Endothelial cell of umbilical vein (primary cell): ENCODE measurements around the gene PAX9.

Experiments used
- EZH2 ChIP-seq: IDR thresholded peaks from 2 replicates; pipeline ENCODE4 v1.6.1; 2012; ENCODE audit warnings: borderline replicate concordance, low read depth, mild to moderate bottlenecking, moderate library complexity, low read length, inconsistent platforms; ENCODE audit not compliant: severe bottlenecking
- GATA2 ChIP-seq: IDR thresholded peaks from 2 replicates; pipeline ENCODE4 v1.7.0; 2011; ENCODE audit warnings: low read depth, mild to moderate bottlenecking, moderate library complexity, mixed read lengths, low read length; ENCODE audit not compliant: insufficient read length, insufficient read depth
- POLR2A ChIP-seq: IDR thresholded peaks from 2 replicates; pipeline ENCODE4 v1.6.1; 2012; ENCODE audit warnings: low read depth, mild to moderate bottlenecking, control low read depth, low read length
- TF ChIP-seq, protein P1 (sequence below): IDR thresholded peaks from 2 replicates; pipeline ENCODE4 v1.6.1; 2011; ENCODE audit not compliant: insufficient read depth, insufficient read length
- TF ChIP-seq, protein P2 (sequence below), 2 donors: IDR thresholded peaks; 1 replicate in 1 of 2; 2 replicates in 1 of 2; pipeline ENCODE4 v1.5.1; 2011; ENCODE audit warnings: low read length in 2 of 2, mild to moderate bottlenecking in 2 of 2, moderate library complexity in 2 of 2, control low read depth in 1 of 2, inconsistent platforms in 1 of 2, low read depth in 1 of 2; ENCODE audit not compliant: insufficient read depth in 1 of 2; ENCODE audit errors: extremely low read depth in 1 of 2

DNA sequence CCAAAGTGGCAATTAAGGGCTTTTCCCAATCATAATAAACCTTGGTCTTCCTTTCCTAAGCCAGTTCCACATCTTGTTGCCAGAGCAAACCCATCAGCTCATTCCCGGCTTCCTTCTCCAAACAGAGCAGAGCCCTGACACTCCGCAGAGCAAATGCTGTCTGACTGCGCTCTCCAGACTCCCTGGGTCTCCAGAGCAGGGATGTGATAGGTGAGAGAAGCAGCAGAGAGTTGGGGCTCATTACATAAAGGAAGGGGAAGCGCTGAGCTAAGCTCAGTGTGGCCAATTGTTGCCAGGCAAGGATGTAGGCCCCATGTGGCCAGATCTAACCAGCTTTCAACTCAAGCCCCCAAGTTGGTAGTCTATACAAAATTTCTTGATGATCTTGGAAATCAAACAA, 36.2 kb upstream of the PAX9 start:
- TF ChIP-seq, protein P1, sequence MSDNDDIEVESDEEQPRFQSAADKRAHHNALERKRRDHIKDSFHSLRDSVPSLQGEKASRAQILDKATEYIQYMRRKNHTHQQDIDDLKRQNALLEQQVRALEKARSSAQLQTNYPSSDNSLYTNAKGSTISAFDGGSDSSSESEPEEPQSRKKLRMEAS, result no peak
- TF ChIP-seq GATA2, result no peak
- TF ChIP-seq EZH2, result no peak
- TF ChIP-seq, protein P2, sequence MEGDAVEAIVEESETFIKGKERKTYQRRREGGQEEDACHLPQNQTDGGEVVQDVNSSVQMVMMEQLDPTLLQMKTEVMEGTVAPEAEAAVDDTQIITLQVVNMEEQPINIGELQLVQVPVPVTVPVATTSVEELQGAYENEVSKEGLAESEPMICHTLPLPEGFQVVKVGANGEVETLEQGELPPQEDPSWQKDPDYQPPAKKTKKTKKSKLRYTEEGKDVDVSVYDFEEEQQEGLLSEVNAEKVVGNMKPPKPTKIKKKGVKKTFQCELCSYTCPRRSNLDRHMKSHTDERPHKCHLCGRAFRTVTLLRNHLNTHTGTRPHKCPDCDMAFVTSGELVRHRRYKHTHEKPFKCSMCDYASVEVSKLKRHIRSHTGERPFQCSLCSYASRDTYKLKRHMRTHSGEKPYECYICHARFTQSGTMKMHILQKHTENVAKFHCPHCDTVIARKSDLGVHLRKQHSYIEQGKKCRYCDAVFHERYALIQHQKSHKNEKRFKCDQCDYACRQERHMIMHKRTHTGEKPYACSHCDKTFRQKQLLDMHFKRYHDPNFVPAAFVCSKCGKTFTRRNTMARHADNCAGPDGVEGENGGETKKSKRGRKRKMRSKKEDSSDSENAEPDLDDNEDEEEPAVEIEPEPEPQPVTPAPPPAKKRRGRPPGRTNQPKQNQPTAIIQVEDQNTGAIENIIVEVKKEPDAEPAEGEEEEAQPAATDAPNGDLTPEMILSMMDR (IDR thresholded peaks at IDR 0.05; ENCODE audit: extremely low read depth in 1 of 2, insufficient read depth in 1 of 2, low read depth in 1 of 2, low read length in 2 of 2), result no peak
- TF ChIP-seq POLR2A, result no peak
